CD8-positive, alpha-beta memory T cell (primary cell): Measurements from ENCODE around the gene ATF7IP. TPM values are rescaled to one million over a fixed set of nuclear protein-coding genes. Genes with fewer than 3 reads are reported as not detected.

ENCODE experiments used
- CTCF ChIA-PET: fragments of 350-600 bp; sonication (Branson Sonifier 250); formaldehyde crosslinking; loops from one replicate; lab custom pipeline; 2021; ENCODE audit warnings: antibody characterized with exemption; lab: Charles Lee
- POLR2A ChIA-PET: fragments of 350-600 bp; sonication (Branson Sonifier 250); formaldehyde crosslinking; loops from one replicate; lab custom pipeline; 2021; ENCODE audit warnings: antibody characterized with exemption; lab: Charles Lee
- DNase-seq, 5 donors: peaks; one replicate each; pipeline versions ENCODE4 v3.0.0 to v3.0.0-alpha.2; 2020 to 2022; ENCODE audit warnings: mixed read lengths in 1 of 5
- H3K27ac ChIP-seq: one replicate; pipeline ENCODE4 v1.7.0; 2013; ENCODE audit warnings: low read depth, mild to moderate bottlenecking, low read length, moderate library complexity
- H3K27me3 ChIP-seq: 2 replicates; pipeline ENCODE4 v1.7.0; 2013; ENCODE audit warnings: low read length, mild to moderate bottlenecking; ENCODE audit not compliant: insufficient read depth, poor library complexity, severe bottlenecking
- H3K36me3 ChIP-seq: 2 replicates; pipeline ENCODE4 v1.7.0; 2013; ENCODE audit warnings: mild to moderate bottlenecking, low read length, moderate library complexity; ENCODE audit not compliant: insufficient read depth
- H3K4me1 ChIP-seq: 2 replicates; pipeline ENCODE4 v1.7.0; 2013; ENCODE audit warnings: mild to moderate bottlenecking, low read length, moderate library complexity; ENCODE audit not compliant: insufficient read depth
- H3K4me3 ChIP-seq: 2 replicates; pipeline ENCODE4 v1.7.0; 2013; ENCODE audit warnings: mild to moderate bottlenecking, low read length
- H3K9me3 ChIP-seq: 2 replicates; pipeline ENCODE4 v1.7.0; 2013; ENCODE audit warnings: mild to moderate bottlenecking, low read length
- H3K27ac Mint-ChIP-seq, 8 donors: one replicate each; pipeline ENCODE4 v1.8.0; 2020 to 2021; ENCODE audit warnings: mixed read lengths in 8 of 8, mild to moderate bottlenecking in 6 of 8, inconsistent platforms in 3 of 8, moderate library complexity in 3 of 8
- H3K27me3 Mint-ChIP-seq, 2 donors: one replicate each; pipeline ENCODE4 v1.8.0; 2020 to 2021; ENCODE audit warnings: mixed read lengths in 2 of 2, mild to moderate bottlenecking in 1 of 2, moderate library complexity in 1 of 2
- H3K36me3 Mint-ChIP-seq, 3 donors: one replicate each; pipeline ENCODE4 v1.8.0; 2020 to 2021; ENCODE audit warnings: mixed read lengths in 3 of 3, inconsistent platforms in 1 of 3, mild to moderate bottlenecking in 1 of 3
- H3K4me1 Mint-ChIP-seq, 3 donors: one replicate each; pipeline ENCODE4 v1.8.0; 2020 to 2021; ENCODE audit warnings: mixed read lengths in 3 of 3, inconsistent platforms in 1 of 3, mild to moderate bottlenecking in 1 of 3
- H3K4me3 Mint-ChIP-seq, 7 donors: one replicate each; pipeline ENCODE4 v1.8.0; 2020 to 2021; ENCODE audit warnings: mixed read lengths in 7 of 7, mild to moderate bottlenecking in 6 of 7, moderate library complexity in 4 of 7, inconsistent platforms in 2 of 7
- H3K9me3 Mint-ChIP-seq, 5 donors: one replicate each; pipeline ENCODE4 v1.8.0; 2020 to 2022; ENCODE audit warnings: mixed read lengths in 5 of 5, mild to moderate bottlenecking in 3 of 5, moderate library complexity in 2 of 5, inconsistent platforms in 1 of 5
- polyA plus RNA-seq: library from polyadenylated mRNA; unstranded; fragments of 300-500 nt; fragmentation: Illumina TruSeq; gene quantifications from one replicate; pipeline ENCODE4 v1.2.3, GENCODE V29; 2021
- total RNA-seq, 2 experiments: library from RNA; stranded (reverse); gene quantifications; one replicate each; pipeline ENCODE4 v1.2.3, GENCODE V29; 2021

Gene ATF7IP
- total and polyA plus RNA-seq, 3 experiments from 2014 or later, result 80.6 to 94.4 (median 84.4) TPM

GRCh38 chr12:14384783-14385638, 19.5 kb downstream of the ATF7IP start:
- H3K4me3 Mint-ChIP-seq, result peak overlapping the region; percentile 78 to 89 (median 85)
- H3K4me1 ChIP-seq, result peaks cover 67% of the 10 kb centered on the region

GRCh38 chr12:14387219-14387871, 21.9 kb downstream of the ATF7IP start:
- peak overlapping the region; percentile 31 for H3K4me3 ChIP-seq
- peaks cover 69 to 89% (median 80%) of the 10 kb centered on the region in 3 donors for H3K4me1 Mint-ChIP-seq

More at GRCh38 chr12:14384783-14385638, 19.5 kb downstream of the ATF7IP start:
- ChIA-PET POLR2A (interaction anchor here (0.7 to 7.3 kb wide), 12 partner anchors 9 to 425 kb away, joined by 3 to 84 read pairs (median 7); partner anchors contain the start of gene ATF7IP), CTCF (interaction anchor here (1.0 to 5.9 kb wide), 13 partner anchors 8 to 147 kb away, joined by 4 to 67 read pairs (median 8); partner anchors contain the start of gene ATF7IP)
- peaks cover 7 to 39% (median 24%) of the 10 kb centered on the region in 3 donors for H3K36me3 Mint-ChIP-seq
- DNase-seq, result peak in 4 of 5 donors; percentile 53 to 81 (median 78)
- H3K27me3 Mint-ChIP-seq, result no peaks in the 10 kb centered on the region
- H3K9me3 Mint-ChIP-seq, result peaks cover 3 to 11% (median 6%) of the 10 kb centered on the region in 5 donors
- peaks cover 3% of the 10 kb centered on the region for H3K36me3 ChIP-seq
- H3K27me3 ChIP-seq, result no peaks in the 10 kb centered on the region
- H3K4me1 Mint-ChIP-seq, result peaks cover 51 to 79% (median 67%) of the 10 kb centered on the region in 3 donors
- peaks cover 7% of the 10 kb centered on the region for H3K9me3 ChIP-seq
- peak overlapping the region; percentile 88 to 96 (median 94) for H3K27ac Mint-ChIP-seq
- peak overlapping the region; percentile 52 for H3K4me3 ChIP-seq
- peak overlapping the region; percentile 68 for H3K27ac ChIP-seq

GRCh38 chr12:14390449-14390848, 25.0 kb downstream of the ATF7IP start:
- Mint-ChIP-seq H3K4me3 (peak overlapping the region; percentile 81 to 96 (median 85)), H3K9me3 (no peaks in the 10 kb centered on the region), H3K4me1 (peaks cover 76 to 89% (median 81%) of the 10 kb centered on the region in 3 donors), H3K27ac (peak overlapping the region; percentile 83 to 95 (median 91)), H3K36me3 (peaks cover 1 to 51% (median 9%) of the 10 kb centered on the region in 3 donors), H3K27me3 (no peaks in the 10 kb centered on the region)
- Histone ChIP-seq H3K4me1 (peaks cover 86% of the 10 kb centered on the region), H3K27ac (peak overlapping the region; percentile 22), H3K4me3 (no peak overlapping the region), H3K36me3 (no peaks in the 10 kb centered on the region), H3K27me3 (no peaks in the 10 kb centered on the region), H3K9me3 (no peaks in the 10 kb centered on the region)
- ChIA-PET POLR2A (interaction anchor here (1.7 kb wide), 1 partner anchor 25 kb away, joined by 7 read pairs; the partner anchor contains the start of gene ATF7IP), CTCF (interaction anchor here (1.0 to 1.9 kb wide), 2 partner anchors 24 to 62 kb away, joined by 3 to 5 read pairs; partner anchors contain the start of gene ATF7IP)
- no peak for DNase-seq

More at GRCh38 chr12:14387219-14387871, 21.9 kb downstream of the ATF7IP start:
- H3K27ac Mint-ChIP-seq, result peak overlapping the region; percentile 89 to 97 (median 94)
- H3K27ac ChIP-seq, result peak overlapping the region; percentile 7
- POLR2A ChIA-PET, result interaction anchor here (0.7 to 7.3 kb wide), 6 partner anchors 9 to 21 kb away, joined by 3 to 84 read pairs (median 3); partner anchors contain the start of gene ATF7IP
- peak overlapping the region; percentile 78 to 96 (median 85) for H3K4me3 Mint-ChIP-seq
- CTCF ChIA-PET, result interaction anchor here (0.9 to 5.9 kb wide), 7 partner anchors 8 to 31 kb away, joined by 3 to 67 read pairs (median 16); partner anchors contain the start of gene ATF7IP
- H3K9me3 Mint-ChIP-seq, result no peaks in the 10 kb centered on the region
- DNase-seq, result no peak
- no peaks in the 10 kb centered on the region for H3K36me3 ChIP-seq
- H3K4me1 ChIP-seq, result peaks cover 85% of the 10 kb centered on the region
- peaks cover 3 to 48% (median 13%) of the 10 kb centered on the region in 3 donors for H3K36me3 Mint-ChIP-seq
- H3K27me3 Mint-ChIP-seq, result no peaks in the 10 kb centered on the region
- H3K9me3 ChIP-seq, result no peaks in the 10 kb centered on the region
- H3K27me3 ChIP-seq, result no peaks in the 10 kb centered on the region

- Mint-ChIP-seq H3K9me3 (no peaks in the 10 kb centered on the region), H3K27me3 (no peaks in the 10 kb centered on the region), H3K36me3 (peaks cover 1 to 51% (median 9%) of the 10 kb centered on the region in 3 donors), H3K27ac (peak overlapping the region; percentile 83 to 95 (median 90)), H3K4me3 (peak overlapping the region; percentile 68 to 88 (median 82)), H3K4me1 (peaks cover 79 to 93% (median 84%) of the 10 kb centered on the region in 3 donors)
- Histone ChIP-seq H3K27ac (no peak overlapping the region), H3K27me3 (no peaks in the 10 kb centered on the region), H3K9me3 (no peaks in the 10 kb centered on the region), H3K4me1 (peaks cover 86% of the 10 kb centered on the region), H3K4me3 (peak overlapping the region; percentile 24), H3K36me3 (no peaks in the 10 kb centered on the region)
- DNase-seq, result peak in 2 of 5 donors; percentile 40 to 44
- ChIA-PET CTCF (interaction anchor here (1.0 to 1.9 kb wide), 2 partner anchors 25 to 62 kb away, joined by 3 to 5 read pairs; partner anchors contain the start of gene ATF7IP), POLR2A (interaction anchor here (1.7 kb wide), 1 partner anchor 25 kb away, joined by 7 read pairs; the partner anchor contains the start of gene ATF7IP)
Measured at GRCh38 chr12:14390870-14391530, 25.5 kb downstream of the ATF7IP start.

- peak overlapping the region in 2 of 7 donors; percentile 71 to 91 for H3K4me3 Mint-ChIP-seq
- ChIA-PET POLR2A (interaction anchor here (0.5 to 4.5 kb wide), 7 partner anchors 8 to 560 kb away, joined by 4 to 47 read pairs (median 6); partner anchors contain the start of gene ATF7IP), CTCF (interaction anchor here (1.1 to 2.6 kb wide), 9 partner anchors 8 to 377 kb away, joined by 3 to 33 read pairs (median 4); partner anchors contain the start of gene ATF7IP)
- H3K4me1 Mint-ChIP-seq, result peaks cover 87 to 97% (median 94%) of the 10 kb centered on the region in 3 donors
- no peaks in the 10 kb centered on the region for H3K27me3 ChIP-seq
- no peaks in the 10 kb centered on the region for H3K27me3 Mint-ChIP-seq
- no peaks in the 10 kb centered on the region for H3K36me3 ChIP-seq
- DNase-seq, result no peak
- H3K27ac Mint-ChIP-seq, result peak overlapping the region; percentile 7 to 99 (median 90)
- H3K9me3 Mint-ChIP-seq, result no peaks in the 10 kb centered on the region
- H3K27ac ChIP-seq, result peak overlapping the region; percentile 29
- no peak overlapping the region for H3K4me3 ChIP-seq
- H3K36me3 Mint-ChIP-seq, result peaks cover 4 to 45% (median 6%) of the 10 kb centered on the region in 3 donors
- H3K4me1 ChIP-seq, result peaks cover 94% of the 10 kb centered on the region
- H3K9me3 ChIP-seq, result no peaks in the 10 kb centered on the region
Measured at GRCh38 chr12:14393751-14394150, 28.3 kb downstream of the ATF7IP start.

- no peaks in the 10 kb centered on the region for H3K27me3 Mint-ChIP-seq
- H3K4me1 ChIP-seq, result peaks cover 94% of the 10 kb centered on the region
- H3K27ac Mint-ChIP-seq, result peak overlapping the region; percentile 76 to 99 (median 96)
- no peaks in the 10 kb centered on the region for H3K9me3 Mint-ChIP-seq
- DNase-seq, result peak in 3 of 5 donors; percentile 64 to 82 (median 78)
- POLR2A ChIA-PET, result interaction anchor here (0.9 to 4.5 kb wide), 9 partner anchors 8 to 376 kb away, joined by 3 to 47 read pairs (median 5); partner anchors contain the start of gene ATF7IP
- H3K36me3 ChIP-seq, result no peaks in the 10 kb centered on the region
- H3K4me3 Mint-ChIP-seq, result peak overlapping the region; percentile 71 to 91 (median 78)
- H3K4me3 ChIP-seq, result no peak overlapping the region
- no peaks in the 10 kb centered on the region for H3K9me3 ChIP-seq
- no peaks in the 10 kb centered on the region for H3K27me3 ChIP-seq
- H3K4me1 Mint-ChIP-seq, result peaks cover 87 to 97% (median 94%) of the 10 kb centered on the region in 3 donors
- CTCF ChIA-PET, result interaction anchor here (1.0 to 2.6 kb wide), 10 partner anchors 8 to 376 kb away, joined by 3 to 33 read pairs (median 6); partner anchors contain the start of gene ATF7IP
- peak overlapping the region; percentile 29 for H3K27ac ChIP-seq
- peaks cover 0 to 38% (median 4%) of the 10 kb centered on the region in 3 donors for H3K36me3 Mint-ChIP-seq
Measured at GRCh38 chr12:14394317-14395073, 29.0 kb downstream of the ATF7IP start.
